NCI-H1436 (cell line): Measurements from ENCODE around the gene FOXD2.

Source experiments
- DNase-seq: peaks from one replicate; lab custom pipeline; 2025; lab: John Stamatoyannopoulos, UW

FOXD2 gene

DNA sequence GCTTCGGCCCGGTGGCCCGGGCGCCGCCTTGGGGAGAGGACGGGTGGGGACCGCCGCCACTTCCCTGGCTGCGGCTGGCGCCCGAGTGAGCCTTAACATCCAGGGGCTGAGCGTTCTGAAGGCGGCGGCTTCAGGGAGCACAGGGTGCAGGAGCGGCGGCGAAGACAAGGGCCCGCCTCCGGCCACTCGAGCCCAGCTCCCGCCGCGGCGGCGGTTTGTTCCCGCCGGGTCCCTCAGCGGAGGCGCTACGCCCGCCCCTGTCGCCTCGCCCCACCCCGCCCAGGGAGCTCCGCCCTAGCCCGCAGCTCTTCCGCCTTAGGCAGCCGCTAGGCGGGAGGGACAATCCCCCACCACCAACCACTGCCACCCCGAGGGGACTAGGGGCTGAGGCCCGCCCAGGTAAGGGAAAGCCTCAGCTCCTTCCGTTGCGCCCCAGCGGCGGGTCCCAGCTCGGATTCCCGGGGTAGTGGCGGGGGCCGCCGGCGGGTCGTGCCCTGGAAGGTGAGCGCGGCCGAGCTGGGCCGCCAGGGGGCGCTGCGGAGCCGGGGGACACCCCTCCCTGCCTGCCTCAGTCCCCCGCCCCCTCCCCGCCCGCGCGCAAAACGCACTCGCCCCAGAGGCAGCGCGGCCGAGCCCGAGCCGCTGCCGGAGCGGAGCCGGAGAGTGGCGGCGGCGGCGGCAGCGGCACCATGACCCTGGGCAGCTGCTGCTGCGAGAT, at the start of gene FOXD2:
FOXD2 (plus strand) TSS at position 598 of the 718 bp plus-strand sequence; CDS start at position 690, 92 bp downstream.
- peak; percentile 86 for DNase-seq

DNA sequence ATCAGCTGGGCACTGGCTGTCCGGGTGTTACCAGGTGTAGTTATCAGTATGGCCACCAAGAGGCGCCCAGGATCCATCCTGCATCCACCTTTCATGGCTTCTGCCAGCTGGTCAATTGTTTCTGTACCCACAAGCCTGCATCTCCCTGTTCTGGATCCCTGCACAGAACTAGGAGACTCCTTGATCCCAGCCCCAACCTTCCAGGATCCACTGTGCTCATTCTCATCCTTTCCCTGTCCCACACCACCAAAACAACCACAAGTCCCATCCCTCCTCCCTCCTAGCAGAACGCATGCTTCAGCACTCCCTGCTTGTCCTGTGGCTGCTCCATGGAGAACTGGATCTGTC, 49.0 kb upstream of the FOXD2 start:
- peak; percentile 44 for DNase-seq

- DNase-seq, result no peak
Measured at GRCh38 chr1:47389731-47390130, 48.1 kb upstream of the FOXD2 start.

- DNase-seq, result no peak
Measured at GRCh38 chr1:47390843-47391242, 47.0 kb upstream of the FOXD2 start.

GRCh38 chr1:47393141-47393540, 44.7 kb upstream of the FOXD2 start:
- no peak for DNase-seq

DNA sequence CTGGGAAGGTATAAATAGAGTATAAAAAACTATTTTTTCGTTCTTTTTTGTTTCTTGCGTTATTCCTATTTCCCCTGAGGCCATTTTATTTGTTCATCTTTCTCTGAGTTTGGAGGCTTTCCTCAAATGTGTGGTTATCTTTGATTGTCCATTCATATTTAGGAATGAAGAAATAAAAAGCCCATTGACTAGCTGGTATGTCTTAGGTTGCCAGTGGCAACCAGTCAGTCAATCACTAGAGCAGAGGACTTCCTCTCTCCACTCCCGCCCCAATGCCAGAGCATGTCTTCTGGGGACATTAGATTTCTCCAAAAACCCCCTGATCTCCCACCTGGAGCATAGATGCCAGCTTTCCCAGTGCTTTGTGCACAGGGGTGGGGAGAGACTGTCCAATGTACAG, 42.4 kb upstream of the FOXD2 start:
- DNase-seq, result no peak

DNA sequence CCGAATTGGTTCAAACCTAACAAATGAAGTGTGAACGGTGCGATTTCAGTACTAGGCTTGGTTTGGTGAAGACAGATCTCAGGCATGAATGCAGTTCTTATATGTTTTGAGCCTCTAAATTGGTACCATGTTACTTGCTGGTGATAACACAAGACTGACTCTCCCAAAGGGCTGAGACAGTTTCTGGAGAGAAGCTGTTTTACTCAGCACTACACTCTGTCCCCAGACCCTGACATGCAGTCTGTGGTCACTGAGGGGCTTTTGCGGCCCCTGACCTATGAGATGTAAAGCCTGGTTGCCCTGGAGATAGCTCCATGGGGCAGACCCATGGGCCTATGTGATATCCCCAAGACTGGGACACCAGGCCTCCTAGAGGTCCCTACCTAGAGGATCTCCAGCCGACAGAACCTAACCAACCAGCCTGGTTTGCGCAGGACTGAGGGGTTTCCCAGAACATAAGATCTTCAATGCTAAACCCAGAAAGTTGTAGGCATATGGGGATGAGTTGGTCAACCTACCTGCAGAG, 41.1 kb upstream of the FOXD2 start:
- no peak for DNase-seq

GRCh38 chr1:47399138-47399845, 38.6 kb upstream of the FOXD2 start:
- no peak for DNase-seq

DNA sequence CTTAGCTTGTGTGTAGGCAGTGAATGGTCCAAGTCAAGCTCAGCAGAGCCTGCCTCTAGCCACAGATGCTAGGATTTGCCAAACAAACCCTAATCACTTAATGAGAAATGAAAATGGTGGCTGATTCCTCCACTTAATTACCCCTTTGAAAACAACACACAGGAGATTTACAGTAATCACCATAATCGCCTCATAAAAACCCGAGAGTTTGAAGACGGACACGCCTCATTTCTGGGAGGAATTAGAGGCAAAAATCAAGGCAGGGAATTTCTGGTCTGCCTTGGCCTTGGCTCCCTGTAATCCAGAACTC, 38.0 kb upstream of the FOXD2 start:
- DNase-seq, result no peak

DNA sequence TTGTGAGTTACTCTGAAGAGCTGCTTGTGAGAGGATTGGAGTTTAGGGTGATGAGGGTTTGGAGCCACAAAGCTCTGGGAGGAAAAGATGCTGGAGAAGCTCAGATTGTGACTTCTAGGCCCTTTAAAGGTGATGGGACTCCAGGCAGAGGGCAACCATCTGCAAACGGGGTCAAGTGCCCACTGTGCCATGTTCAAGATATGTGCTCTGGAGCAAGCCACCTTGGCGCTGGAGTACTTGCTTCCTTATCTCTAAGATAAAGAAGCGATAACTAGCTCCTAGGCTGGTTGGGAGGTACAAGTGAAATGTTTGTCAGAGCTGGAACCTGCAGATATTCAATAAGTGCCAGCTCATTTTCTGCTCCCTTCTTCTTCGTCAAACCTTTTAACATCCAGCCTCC, 36.1 kb upstream of the FOXD2 start:
- no peak for DNase-seq

GRCh38 chr1:47402591-47402990, 35.3 kb upstream of the FOXD2 start:
- DNase-seq, result no peak

GRCh38 chr1:47403321-47403910, 34.4 kb upstream of the FOXD2 start:
- no peak for DNase-seq

DNA sequence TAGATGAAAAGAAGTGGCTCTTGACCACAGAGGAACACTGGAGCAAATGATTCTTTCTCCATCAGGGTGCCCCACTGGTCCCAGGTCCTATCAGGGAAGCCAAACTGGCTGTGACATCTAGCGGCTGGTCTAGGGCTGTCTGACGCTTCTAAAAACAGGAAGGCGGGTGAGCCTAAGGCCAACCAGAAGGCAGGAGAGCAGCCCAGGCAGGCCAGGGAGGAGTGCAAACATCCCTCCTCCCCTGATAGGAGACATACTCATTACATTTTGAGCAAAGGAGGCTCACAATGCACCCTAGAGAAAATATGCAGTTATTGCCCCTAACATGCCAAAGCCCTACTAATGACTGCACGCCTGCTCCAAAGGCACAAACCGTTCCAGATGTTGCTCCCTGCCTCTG, 32.1 kb upstream of the FOXD2 start:
- no peak for DNase-seq

DNA sequence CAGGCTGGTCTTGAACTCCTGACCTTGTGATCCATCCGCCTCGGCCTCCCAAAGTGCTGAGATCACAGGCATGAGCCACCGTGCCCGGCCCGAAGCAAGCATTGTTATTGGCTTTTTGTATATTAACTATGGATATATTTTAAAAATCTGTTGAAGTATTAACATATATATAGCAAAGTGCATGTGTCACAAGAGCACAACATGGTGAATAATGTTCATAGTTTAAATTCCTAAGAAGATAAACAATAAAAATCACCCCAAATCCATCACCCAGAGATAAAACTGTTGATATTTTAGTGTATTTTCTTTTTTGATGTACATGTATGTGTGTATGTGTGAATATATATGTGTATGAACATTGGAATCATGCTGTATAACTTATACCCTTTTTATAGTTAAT, 30.9 kb upstream of the FOXD2 start:
- no peak for DNase-seq

DNA sequence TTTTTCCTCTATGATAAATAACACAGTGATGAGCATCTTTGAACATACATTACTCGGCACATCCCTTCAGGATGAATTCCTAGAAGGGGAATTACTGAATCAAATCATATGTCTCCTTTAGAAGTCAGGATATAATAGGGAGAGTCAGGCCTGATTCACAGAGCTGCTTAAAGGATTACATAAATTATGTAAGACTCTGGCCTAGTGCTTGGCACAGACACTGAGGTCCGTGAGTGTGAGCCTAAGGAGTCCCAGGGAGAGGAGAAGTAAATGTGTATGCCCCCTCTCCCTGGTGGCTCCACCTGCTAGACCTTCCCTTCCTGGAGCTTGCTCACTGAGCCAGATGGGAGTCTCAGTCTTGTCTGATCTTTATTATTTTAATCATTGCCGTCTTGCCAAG, 30.4 kb upstream of the FOXD2 start:
- DNase-seq, result no peak

- no peak for DNase-seq
Measured at GRCh38 chr1:47409311-47410067, 28.4 kb upstream of the FOXD2 start.

DNA sequence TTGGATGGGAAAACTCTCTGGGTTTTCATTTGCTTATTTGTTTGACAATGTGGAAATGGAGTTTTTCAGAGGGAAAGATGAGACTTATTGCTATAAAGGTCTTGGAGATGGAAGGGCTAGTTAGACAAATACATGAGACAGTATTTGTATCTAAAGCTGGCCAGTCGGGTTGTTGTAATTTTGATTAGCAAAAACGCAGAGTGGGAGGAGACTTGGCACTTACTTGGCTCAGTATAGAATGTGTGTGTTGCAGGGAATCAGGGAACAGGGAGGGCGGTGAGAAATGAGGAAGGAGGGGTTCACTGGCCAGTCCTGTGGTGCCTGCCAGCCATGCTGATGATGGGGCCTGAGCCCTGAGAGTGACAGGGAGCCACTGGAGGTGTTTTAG, 27.8 kb upstream of the FOXD2 start:
- DNase-seq, result no peak

- no peak for DNase-seq
Measured at GRCh38 chr1:47411436-47411835, 26.4 kb upstream of the FOXD2 start.

GRCh38 chr1:47412437-47412836, 25.4 kb upstream of the FOXD2 start:
- DNase-seq, result no peak

- no peak for DNase-seq
Measured at GRCh38 chr1:47415728-47416318, 22.0 kb upstream of the FOXD2 start, which contains the start of gene FOXE3. Gene FOXE3 (plus strand): TSS chr1:47416285. CDS start chr1:47416316, 31 bp downstream.

DNA sequence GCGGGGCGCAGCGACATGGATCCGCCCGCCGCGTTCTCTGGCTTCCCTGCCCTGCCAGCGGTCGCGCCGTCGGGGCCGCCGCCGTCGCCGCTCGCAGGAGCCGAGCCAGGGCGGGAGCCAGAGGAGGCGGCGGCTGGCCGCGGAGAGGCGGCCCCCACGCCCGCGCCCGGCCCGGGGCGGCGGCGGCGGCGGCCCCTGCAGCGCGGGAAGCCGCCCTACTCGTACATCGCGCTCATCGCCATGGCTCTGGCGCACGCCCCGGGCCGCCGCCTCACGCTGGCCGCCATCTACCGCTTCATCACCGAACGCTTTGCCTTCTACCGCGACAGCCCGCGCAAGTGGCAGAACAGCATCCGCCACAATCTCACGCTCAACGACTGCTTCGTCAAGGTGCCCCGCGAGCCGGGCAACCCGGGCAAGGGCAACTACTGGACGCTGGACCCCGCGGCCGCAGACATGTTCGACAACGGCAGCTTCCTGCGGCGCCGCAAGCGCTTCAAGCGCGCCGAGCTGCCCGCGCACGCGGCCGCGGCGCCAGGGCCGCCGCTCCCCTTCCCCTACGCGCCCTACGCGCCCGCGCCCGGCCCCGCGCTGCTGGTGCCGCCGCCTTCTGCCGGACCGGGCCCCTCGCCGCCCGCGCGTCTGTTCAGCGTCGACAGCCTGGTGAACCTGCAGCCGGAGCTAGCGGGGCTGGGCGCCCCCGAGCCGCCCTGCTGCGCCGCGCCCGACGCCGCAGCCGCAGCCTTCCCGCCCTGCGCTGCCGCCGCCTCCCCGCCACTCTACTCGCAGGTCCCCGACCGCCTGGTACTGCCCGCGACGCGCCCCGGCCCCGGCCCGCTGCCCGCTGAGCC, 21.3 kb upstream of the FOXD2 start:
- no peak for DNase-seq
